Measurements from ENCODE around the gene TBC1D8. TPM values are rescaled to one million over a fixed set of nuclear protein-coding genes. Genes with fewer than 3 reads are reported as not detected.

The TBC1D8 gene
- total and polyA plus RNA-seq, 4 donors: 10.4 to 38.6 (median 13.4) TPM

DNA sequence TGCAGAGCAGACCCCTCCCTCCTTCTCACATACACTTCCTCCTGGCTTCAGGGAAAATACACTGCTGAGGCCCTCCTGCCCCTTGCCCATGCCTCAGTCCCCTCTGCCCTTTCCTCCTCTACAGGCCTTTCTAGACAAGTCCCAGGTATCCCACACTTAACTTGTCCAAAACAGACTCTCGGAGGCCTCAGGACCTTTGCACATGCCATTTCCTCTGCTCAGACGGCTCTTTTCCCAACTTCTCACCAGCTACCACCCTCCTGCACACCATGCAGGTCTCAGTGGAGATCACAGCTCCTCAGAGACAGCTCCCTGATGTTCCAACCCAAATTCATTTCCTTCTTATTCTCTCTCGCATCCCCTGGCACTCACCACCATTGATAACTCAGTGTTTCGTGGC is 11.7 kb downstream of the TBC1D8 start:
- H3K27ac ChIP-seq (ENCODE audit: low read depth in 1 of 2, low read length in 2 of 2): no peak overlapping the region
- H3K9me3 ChIP-seq (ENCODE audit: control insufficient read depth in 4 of 4, low read length in 3 of 4): no peaks in the 10 kb centered on the region
- H3K9ac ChIP-seq (ENCODE audit: low read depth in 1 of 2, low read length in 2 of 2): no peak overlapping the region
- H3K27me3 ChIP-seq (ENCODE audit: control insufficient read depth in 4 of 4, insufficient read depth in 4 of 4, low read length in 3 of 4): no peaks in the 10 kb centered on the region
- WGBS: 95% methylated on average over 4 of the region's 4 CpGs
- TF ChIP-seq, protein P1, sequence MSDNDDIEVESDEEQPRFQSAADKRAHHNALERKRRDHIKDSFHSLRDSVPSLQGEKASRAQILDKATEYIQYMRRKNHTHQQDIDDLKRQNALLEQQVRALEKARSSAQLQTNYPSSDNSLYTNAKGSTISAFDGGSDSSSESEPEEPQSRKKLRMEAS (IDR thresholded peaks at IDR 0.05): no peak
- TF ChIP-seq EGR1 (IDR thresholded peaks at IDR 0.05; ENCODE audit: low read depth in 2 of 2) (no peak), YY1 (IDR thresholded peaks at IDR 0.05) (no peak), HNF4A (conservative IDR thresholded peaks at IDR 0.05) (no peak), RXRA (IDR thresholded peaks at IDR 0.05) (no peak), SP1 (IDR thresholded peaks at IDR 0.05) (no peak), RAD21 (IDR thresholded peaks at IDR 0.05) (no peak), NR2F2 (IDR thresholded peaks at IDR 0.05) (no peak), TAF1 (conservative IDR thresholded peaks at IDR 0.05) (no peak), FOXA2 (IDR thresholded peaks at IDR 0.05) (no peak), HNF4G (IDR thresholded peaks at IDR 0.05) (no peak), JUND (IDR thresholded peaks at IDR 0.05) (no peak)
- TF ChIP-seq, protein P2, sequence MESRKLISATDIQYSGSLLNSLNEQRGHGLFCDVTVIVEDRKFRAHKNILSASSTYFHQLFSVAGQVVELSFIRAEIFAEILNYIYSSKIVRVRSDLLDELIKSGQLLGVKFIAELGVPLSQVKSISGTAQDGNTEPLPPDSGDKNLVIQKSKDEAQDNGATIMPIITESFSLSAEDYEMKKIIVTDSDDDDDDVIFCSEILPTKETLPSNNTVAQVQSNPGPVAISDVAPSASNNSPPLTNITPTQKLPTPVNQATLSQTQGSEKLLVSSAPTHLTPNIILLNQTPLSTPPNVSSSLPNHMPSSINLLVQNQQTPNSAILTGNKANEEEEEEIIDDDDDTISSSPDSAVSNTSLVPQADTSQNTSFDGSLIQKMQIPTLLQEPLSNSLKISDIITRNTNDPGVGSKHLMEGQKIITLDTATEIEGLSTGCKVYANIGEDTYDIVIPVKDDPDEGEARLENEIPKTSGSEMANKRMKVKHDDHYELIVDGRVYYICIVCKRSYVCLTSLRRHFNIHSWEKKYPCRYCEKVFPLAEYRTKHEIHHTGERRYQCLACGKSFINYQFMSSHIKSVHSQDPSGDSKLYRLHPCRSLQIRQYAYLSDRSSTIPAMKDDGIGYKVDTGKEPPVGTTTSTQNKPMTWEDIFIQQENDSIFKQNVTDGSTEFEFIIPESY (IDR thresholded peaks at IDR 0.05): no peak
- TF ChIP-seq, protein P3, sequence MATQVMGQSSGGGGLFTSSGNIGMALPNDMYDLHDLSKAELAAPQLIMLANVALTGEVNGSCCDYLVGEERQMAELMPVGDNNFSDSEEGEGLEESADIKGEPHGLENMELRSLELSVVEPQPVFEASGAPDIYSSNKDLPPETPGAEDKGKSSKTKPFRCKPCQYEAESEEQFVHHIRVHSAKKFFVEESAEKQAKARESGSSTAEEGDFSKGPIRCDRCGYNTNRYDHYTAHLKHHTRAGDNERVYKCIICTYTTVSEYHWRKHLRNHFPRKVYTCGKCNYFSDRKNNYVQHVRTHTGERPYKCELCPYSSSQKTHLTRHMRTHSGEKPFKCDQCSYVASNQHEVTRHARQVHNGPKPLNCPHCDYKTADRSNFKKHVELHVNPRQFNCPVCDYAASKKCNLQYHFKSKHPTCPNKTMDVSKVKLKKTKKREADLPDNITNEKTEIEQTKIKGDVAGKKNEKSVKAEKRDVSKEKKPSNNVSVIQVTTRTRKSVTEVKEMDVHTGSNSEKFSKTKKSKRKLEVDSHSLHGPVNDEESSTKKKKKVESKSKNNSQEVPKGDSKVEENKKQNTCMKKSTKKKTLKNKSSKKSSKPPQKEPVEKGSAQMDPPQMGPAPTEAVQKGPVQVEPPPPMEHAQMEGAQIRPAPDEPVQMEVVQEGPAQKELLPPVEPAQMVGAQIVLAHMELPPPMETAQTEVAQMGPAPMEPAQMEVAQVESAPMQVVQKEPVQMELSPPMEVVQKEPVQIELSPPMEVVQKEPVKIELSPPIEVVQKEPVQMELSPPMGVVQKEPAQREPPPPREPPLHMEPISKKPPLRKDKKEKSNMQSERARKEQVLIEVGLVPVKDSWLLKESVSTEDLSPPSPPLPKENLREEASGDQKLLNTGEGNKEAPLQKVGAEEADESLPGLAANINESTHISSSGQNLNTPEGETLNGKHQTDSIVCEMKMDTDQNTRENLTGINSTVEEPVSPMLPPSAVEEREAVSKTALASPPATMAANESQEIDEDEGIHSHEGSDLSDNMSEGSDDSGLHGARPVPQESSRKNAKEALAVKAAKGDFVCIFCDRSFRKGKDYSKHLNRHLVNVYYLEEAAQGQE (IDR thresholded peaks at IDR 0.05): no peak
- TF ChIP-seq, protein P4, sequence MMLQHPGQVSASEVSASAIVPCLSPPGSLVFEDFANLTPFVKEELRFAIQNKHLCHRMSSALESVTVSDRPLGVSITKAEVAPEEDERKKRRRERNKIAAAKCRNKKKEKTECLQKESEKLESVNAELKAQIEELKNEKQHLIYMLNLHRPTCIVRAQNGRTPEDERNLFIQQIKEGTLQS (IDR thresholded peaks at IDR 0.05): no peak
- TF ChIP-seq, protein P5, sequence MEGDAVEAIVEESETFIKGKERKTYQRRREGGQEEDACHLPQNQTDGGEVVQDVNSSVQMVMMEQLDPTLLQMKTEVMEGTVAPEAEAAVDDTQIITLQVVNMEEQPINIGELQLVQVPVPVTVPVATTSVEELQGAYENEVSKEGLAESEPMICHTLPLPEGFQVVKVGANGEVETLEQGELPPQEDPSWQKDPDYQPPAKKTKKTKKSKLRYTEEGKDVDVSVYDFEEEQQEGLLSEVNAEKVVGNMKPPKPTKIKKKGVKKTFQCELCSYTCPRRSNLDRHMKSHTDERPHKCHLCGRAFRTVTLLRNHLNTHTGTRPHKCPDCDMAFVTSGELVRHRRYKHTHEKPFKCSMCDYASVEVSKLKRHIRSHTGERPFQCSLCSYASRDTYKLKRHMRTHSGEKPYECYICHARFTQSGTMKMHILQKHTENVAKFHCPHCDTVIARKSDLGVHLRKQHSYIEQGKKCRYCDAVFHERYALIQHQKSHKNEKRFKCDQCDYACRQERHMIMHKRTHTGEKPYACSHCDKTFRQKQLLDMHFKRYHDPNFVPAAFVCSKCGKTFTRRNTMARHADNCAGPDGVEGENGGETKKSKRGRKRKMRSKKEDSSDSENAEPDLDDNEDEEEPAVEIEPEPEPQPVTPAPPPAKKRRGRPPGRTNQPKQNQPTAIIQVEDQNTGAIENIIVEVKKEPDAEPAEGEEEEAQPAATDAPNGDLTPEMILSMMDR (IDR thresholded peaks at IDR 0.05; ENCODE audit: low read depth, low read length, missing input control): no peak
- no peak overlapping the region for H3K4me3 ChIP-seq (ENCODE audit: low read depth in 1 of 3, low read length in 3 of 3)
- H3K4me1 ChIP-seq (ENCODE audit: control insufficient read depth in 4 of 4, insufficient read depth in 4 of 4, low read length in 3 of 4): peaks cover 2 to 23% (median 14%) of the 10 kb centered on the region in 4 donors
- H3K36me3 ChIP-seq (ENCODE audit: control insufficient read depth in 4 of 4, insufficient read depth in 3 of 4, low read depth in 1 of 4, low read length in 3 of 4): no peaks in the 10 kb centered on the region
- no peak for DNase-seq (ENCODE audit: low spot score)
